GM12874 (cell line): ENCODE measurements around the gene UBXN7.

Source experiments
- TF ChIP-seq, protein P1 (sequence below): IDR thresholded peaks from 2 replicates; pipeline ENCODE4 v1.5.1; 2011; ENCODE audit warnings: low read depth, mild to moderate bottlenecking, control low read depth, low read length, moderate library complexity; ENCODE audit not compliant: insufficient read depth

The UBXN7 gene, protein sequence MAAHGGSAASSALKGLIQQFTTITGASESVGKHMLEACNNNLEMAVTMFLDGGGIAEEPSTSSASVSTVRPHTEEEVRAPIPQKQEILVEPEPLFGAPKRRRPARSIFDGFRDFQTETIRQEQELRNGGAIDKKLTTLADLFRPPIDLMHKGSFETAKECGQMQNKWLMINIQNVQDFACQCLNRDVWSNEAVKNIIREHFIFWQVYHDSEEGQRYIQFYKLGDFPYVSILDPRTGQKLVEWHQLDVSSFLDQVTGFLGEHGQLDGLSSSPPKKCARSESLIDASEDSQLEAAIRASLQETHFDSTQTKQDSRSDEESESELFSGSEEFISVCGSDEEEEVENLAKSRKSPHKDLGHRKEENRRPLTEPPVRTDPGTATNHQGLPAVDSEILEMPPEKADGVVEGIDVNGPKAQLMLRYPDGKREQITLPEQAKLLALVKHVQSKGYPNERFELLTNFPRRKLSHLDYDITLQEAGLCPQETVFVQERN

DNA sequence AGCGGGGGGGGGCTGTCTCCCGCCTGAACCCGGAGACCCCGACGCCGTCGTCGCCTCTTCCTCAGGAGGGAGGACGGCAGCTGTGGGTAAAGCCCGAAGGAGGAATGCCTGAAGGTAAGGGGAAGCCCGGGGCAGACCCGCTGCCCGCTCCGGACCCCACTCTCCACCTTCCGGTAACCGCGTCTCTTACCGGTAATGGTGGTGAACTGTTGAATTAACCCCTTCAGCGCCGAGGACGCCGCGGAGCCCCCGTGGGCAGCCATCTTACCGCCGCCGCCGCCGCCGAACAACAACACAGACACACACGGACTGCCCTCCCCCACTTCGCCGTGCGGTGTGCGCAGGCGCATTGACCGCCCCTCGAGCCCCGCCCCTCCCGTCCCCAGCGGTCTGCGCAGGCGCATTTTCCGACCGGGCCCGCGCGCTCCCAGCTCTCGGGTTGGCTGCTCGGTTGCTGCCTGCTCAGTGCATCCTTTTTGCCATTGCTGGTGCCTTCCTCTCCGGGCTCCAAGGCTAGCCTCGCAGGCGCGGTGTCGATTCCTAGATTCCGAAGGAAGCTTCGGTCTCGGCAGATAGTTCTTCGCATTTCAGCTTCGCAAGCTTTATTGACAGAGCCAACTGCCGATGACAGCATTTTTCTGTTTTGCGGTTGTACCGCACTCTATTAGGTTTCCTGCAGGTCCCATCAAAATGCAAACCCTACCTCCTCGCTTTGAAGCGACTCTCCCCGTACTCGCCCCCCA is at the start of gene UBXN7:
TSS of gene UBXN7 (minus strand) at position 291 of the 743 bp plus-strand sequence. CDS start at position 263, 28 bp downstream.
- TF ChIP-seq, protein P1, sequence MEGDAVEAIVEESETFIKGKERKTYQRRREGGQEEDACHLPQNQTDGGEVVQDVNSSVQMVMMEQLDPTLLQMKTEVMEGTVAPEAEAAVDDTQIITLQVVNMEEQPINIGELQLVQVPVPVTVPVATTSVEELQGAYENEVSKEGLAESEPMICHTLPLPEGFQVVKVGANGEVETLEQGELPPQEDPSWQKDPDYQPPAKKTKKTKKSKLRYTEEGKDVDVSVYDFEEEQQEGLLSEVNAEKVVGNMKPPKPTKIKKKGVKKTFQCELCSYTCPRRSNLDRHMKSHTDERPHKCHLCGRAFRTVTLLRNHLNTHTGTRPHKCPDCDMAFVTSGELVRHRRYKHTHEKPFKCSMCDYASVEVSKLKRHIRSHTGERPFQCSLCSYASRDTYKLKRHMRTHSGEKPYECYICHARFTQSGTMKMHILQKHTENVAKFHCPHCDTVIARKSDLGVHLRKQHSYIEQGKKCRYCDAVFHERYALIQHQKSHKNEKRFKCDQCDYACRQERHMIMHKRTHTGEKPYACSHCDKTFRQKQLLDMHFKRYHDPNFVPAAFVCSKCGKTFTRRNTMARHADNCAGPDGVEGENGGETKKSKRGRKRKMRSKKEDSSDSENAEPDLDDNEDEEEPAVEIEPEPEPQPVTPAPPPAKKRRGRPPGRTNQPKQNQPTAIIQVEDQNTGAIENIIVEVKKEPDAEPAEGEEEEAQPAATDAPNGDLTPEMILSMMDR, result no peak

DNA sequence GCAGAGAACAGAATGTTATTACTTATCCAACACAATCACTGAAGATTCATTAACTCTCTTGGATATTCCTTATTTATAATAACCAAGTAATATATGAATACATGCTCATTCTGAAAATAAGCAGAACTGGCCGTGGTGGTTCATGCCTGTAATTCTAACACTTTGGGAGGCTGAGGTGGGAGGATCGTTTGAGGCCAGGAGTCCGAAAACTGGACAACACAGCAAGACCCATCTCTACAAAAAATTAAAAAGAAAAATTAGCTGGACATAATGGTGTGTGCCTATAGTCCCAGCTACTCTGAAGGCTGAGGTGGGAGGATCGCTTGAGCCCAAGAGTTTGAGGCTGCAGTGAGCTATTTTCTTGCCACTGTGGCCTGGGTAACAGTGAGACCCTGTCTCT is 45.5 kb upstream of the UBXN7 start:
- TF ChIP-seq, protein P1, result no peak

DNA sequence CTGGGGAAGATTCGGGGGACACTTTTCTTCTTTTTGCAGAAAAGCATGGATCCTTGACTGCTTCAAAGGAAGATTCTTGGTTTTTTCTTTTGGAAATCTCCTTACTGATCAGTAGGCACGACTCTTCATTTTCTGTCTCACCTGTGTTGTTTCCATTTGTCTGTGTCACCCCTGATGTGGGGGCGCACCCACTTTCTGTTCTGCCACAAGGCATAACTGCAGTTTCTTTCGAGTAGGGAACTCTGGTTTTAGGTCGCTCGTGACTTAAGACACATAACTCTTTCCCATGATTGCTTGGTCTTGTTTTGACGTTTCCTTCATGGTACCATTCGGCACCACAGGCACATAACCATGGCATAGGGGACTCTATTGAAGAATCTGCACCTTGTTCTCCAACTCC is 40.1 kb upstream of the UBXN7 start:
- TF ChIP-seq, protein P1, result no peak

DNA sequence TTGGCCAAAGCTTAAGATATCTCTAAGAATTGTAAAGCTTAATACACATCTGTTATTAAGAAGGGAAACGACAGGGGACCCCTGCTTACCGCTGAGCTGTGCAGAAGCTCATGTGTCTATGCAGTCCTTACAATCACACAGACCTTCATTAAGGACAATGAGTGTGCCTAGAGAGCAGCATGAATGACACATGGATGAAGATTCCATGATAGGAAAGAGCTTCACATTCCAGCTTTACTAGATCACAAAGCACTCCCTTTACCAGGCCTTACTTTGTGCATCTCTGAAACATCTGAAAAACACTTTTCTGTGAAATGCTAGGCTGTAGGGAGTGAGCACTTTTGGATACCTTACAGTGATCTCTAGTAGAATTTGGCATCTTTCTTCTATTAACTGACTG is 39.3 kb upstream of the UBXN7 start:
- TF ChIP-seq, protein P1, result no peak

DNA sequence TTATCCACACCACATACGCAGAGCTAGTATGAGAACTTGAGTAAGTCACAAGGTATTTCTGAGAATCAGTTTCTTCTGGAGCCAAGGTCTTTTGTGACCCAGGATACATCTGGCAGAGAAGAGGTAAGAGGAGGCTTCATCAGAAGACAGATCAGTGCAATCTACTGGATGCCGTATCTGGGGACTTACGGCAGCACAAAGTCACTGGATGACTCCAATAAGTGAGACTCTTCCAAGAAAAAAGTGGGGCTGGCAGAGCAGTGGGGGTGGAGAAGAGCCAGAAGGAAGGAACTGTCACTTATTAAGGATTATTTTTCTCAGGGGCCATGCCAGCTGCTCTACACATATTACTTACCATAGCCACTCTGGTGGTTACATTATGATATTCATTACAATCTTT is 31.6 kb upstream of the UBXN7 start:
- TF ChIP-seq, protein P1, result no peak

DNA sequence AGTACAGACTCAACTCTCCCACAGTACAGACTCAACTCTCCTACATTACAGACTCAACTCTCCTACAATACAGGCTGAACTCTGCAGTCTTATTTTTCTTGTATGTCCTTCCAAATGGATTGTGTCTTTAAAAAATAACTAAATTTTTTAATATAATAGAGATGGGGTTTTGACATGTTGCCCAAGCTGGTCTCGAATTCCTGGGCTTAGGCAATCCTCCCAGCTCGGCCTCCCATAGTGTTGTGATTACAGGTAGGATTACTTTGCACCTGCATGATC is 31.2 kb upstream of the UBXN7 start:
- TF ChIP-seq, protein P1, result no peak

DNA sequence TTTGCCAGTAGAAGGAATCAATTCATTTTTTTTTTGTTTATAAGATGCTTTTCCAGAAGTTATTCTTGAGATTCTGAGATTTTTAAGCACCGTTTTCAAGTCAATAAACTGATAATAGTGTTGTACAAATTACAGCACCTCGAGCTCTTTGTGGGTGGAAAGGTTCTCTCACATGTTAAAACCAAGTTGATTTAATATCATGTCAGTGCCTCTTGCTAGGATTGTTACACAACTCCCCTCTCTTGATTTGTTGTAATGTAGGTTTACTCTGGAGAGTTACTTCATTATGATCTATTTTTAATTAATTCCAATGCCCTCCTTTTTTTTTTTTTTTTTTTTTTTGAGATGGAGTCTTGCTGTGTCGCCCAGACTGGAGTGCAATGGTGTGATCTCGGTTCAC is 25.8 kb upstream of the UBXN7 start:
- TF ChIP-seq, protein P1, result no peak
